A673 (cell line): Measurements from ENCODE around the gene ARF3. TPM values are rescaled to one million over a fixed set of nuclear protein-coding genes. Genes with fewer than 3 reads are reported as not detected.

Source experiments
- BruUV-seq: library from RNA; stranded (reverse); fragments of 400-500 nt; replicated peaks from 2 replicates; lab custom pipeline; 2021; lab: Mats Ljungman, UMichigan
- CTCF ChIA-PET: fragments of 300-600 bp; sonication (Branson Sonifier 250); formaldehyde crosslinking; loops from one replicate; lab custom pipeline; 2022; ENCODE audit warnings: antibody characterized with exemption; lab: Charles Lee
- POLR2A ChIA-PET: fragments of 300-600 bp; sonication (Branson Sonifier 250); formaldehyde crosslinking; loops from one replicate; lab custom pipeline; 2022; ENCODE audit warnings: antibody characterized with exemption; ENCODE audit not compliant: low non-redundant PET; lab: Charles Lee
- DNase-seq: peaks from one replicate; pipeline ENCODE4 v3.0.0-alpha.2; 2015; ENCODE audit warnings: low spot score
- H3K27ac ChIP-seq: fragments of 200-600 bp; sonication (generic); 2 replicates; pipeline ENCODE4 v1.5.1; 2016; ENCODE audit warnings: mixed run types, low read depth, mild to moderate bottlenecking, mixed read lengths, antibody characterized with exemption, low read length; ENCODE audit not compliant: poor library complexity, severe bottlenecking
- H3K27me3 ChIP-seq: fragments of 200-600 bp; sonication (generic); replicated peaks from 2 replicates; pipeline ENCODE4 v1.6.1; 2017; ENCODE audit warnings: mixed run types, low read depth, mild to moderate bottlenecking, mixed read lengths, antibody characterized with exemption, low read length; ENCODE audit not compliant: insufficient read depth, poor library complexity
- H3K36me3 ChIP-seq: fragments of 200-600 bp; sonication (generic); 2 replicates; pipeline ENCODE4 v1.6.1; 2016; ENCODE audit warnings: mixed run types, mild to moderate bottlenecking, mixed read lengths, antibody characterized with exemption, low read length; ENCODE audit not compliant: insufficient read depth, poor library complexity, severe bottlenecking
- H3K4me1 ChIP-seq: fragments of 200-600 bp; sonication (generic); 2 replicates; pipeline ENCODE4 v1.6.1; 2017; ENCODE audit warnings: mixed run types, mild to moderate bottlenecking, mixed read lengths, antibody characterized with exemption, low read length; ENCODE audit not compliant: insufficient read depth, poor library complexity, severe bottlenecking
- H3K4me3 ChIP-seq: fragments of 200-600 bp; sonication (generic); 2 replicates; pipeline ENCODE4 v1.5.1; 2016; ENCODE audit warnings: low read depth, mixed run types, mild to moderate bottlenecking, mixed read lengths, low read length; ENCODE audit not compliant: poor library complexity, severe bottlenecking
- H3K9me3 ChIP-seq: fragments of 200-600 bp; sonication (generic); 2 replicates; pipeline ENCODE4 v1.6.1; 2016; ENCODE audit warnings: mixed run types, low read depth, mild to moderate bottlenecking, mixed read lengths, antibody characterized with exemption, low read length; ENCODE audit not compliant: poor library complexity, severe bottlenecking
- EZH2 ChIP-seq: fragments of 200-600 bp; sonication (generic); IDR thresholded peaks from 2 replicates; pipeline ENCODE4 v1.6.1; 2017; ENCODE audit warnings: borderline replicate concordance, low read depth, mild to moderate bottlenecking, mixed read lengths, antibody characterized with exemption, low read length; ENCODE audit not compliant: poor library complexity, severe bottlenecking
- intact Hi-C: fragments of 100-400 bp; cut with micrococcal nuclease; formaldehyde crosslinking; loops from one replicate; pipeline ENCODE4 v1.10.0; 2022; ENCODE audit not compliant: unreplicated experiment
- total RNA-seq: library from RNA; stranded (reverse); gene quantifications from 2 replicates; pipeline ENCODE4 v1.2.3, GENCODE V29; 2021
- TF ChIP-seq, protein P1 (sequence below): fragments of 300-800, 200-600 bp; sonication (generic); conservative IDR thresholded peaks from 2 replicates; pipeline ENCODE4 v1.5.1; 2017; ENCODE audit warnings: low read depth, mild to moderate bottlenecking, antibody characterized with exemption, low read length, moderate library complexity, mixed read lengths

The ARF3 gene
- total RNA-seq, 1 experiment from 2014 or later = 183 TPM

DNA sequence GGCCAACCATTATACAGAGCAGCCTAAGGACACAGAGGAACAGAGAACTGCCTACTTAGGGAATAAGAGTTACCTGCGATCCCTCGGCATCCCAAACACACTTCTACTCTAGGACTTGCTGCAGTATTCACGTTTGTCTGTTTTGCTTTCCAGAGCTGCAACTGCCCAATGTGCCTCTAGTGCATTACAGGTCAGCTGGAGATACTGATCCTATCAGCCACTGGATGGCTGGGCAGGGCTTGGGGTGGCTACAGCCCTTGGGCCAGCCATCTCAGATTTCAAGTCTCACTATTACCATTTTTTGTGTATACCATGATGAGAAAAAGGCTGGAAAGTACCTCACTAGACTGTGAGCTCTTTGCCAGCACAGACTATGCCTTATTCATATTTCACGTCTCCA is 4.6 kb downstream of the ARF3 start:
- BruUV-seq = no TSS peak
- Histone ChIP-seq H3K27ac (no peak overlapping the region), H3K4me3 (no peak overlapping the region), H3K36me3 (peaks cover 6% of the 10 kb centered on the region), H3K4me1 (peaks cover 12% of the 10 kb centered on the region), H3K27me3 (no peaks in the 10 kb centered on the region), H3K9me3 (no peaks in the 10 kb centered on the region)
- POLR2A ChIA-PET = no interaction called here
- CTCF ChIA-PET = interaction anchor here (0.7 kb wide), 1 partner anchor 763 kb away, joined by 3 read pairs; no protein-coding TSS in a partner anchor
- no peak for TF ChIP-seq EZH2
- TF ChIP-seq, protein P1, sequence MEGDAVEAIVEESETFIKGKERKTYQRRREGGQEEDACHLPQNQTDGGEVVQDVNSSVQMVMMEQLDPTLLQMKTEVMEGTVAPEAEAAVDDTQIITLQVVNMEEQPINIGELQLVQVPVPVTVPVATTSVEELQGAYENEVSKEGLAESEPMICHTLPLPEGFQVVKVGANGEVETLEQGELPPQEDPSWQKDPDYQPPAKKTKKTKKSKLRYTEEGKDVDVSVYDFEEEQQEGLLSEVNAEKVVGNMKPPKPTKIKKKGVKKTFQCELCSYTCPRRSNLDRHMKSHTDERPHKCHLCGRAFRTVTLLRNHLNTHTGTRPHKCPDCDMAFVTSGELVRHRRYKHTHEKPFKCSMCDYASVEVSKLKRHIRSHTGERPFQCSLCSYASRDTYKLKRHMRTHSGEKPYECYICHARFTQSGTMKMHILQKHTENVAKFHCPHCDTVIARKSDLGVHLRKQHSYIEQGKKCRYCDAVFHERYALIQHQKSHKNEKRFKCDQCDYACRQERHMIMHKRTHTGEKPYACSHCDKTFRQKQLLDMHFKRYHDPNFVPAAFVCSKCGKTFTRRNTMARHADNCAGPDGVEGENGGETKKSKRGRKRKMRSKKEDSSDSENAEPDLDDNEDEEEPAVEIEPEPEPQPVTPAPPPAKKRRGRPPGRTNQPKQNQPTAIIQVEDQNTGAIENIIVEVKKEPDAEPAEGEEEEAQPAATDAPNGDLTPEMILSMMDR = no peak
- no peak for DNase-seq
- intact Hi-C loops = no loop called here

DNA sequence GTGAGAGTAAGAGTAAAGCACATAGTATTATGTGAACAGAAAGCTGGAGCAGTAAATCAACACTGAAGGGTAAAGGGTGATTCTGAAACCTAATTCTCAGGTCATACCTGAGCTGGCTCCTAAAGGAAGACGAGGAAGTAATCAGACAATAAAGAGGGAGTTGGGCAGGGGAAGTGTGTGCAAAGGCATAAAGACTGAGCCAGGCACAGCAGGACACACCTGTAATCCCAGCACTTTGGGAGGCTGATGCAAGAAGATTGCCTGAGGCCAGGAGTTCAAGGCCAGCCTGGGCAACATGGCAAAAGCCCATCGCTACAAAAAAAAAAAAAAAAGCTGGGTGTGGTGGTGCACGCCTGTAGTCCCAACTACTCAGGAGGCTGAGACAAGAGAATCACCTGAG is 9.6 kb downstream of the ARF3 start:
- Histone ChIP-seq H3K36me3 (no peaks in the 10 kb centered on the region), H3K9me3 (no peaks in the 10 kb centered on the region), H3K27ac (no peak overlapping the region), H3K27me3 (no peaks in the 10 kb centered on the region), H3K4me1 (no peaks in the 10 kb centered on the region), H3K4me3 (no peak overlapping the region)
- intact Hi-C loops = no loop called here
- BruUV-seq = no TSS peak
- TF ChIP-seq EZH2 = no peak
- TF ChIP-seq, protein P1 = no peak
- ChIA-PET POLR2A (interaction anchor here (0.5 kb wide), 1 partner anchor 57 kb away, joined by 10 read pairs; no protein-coding TSS in a partner anchor), CTCF (interaction anchor here (0.5 kb wide), 1 partner anchor 14 kb away, joined by 6 read pairs; no protein-coding TSS in a partner anchor)
- DNase-seq = no peak

DNA sequence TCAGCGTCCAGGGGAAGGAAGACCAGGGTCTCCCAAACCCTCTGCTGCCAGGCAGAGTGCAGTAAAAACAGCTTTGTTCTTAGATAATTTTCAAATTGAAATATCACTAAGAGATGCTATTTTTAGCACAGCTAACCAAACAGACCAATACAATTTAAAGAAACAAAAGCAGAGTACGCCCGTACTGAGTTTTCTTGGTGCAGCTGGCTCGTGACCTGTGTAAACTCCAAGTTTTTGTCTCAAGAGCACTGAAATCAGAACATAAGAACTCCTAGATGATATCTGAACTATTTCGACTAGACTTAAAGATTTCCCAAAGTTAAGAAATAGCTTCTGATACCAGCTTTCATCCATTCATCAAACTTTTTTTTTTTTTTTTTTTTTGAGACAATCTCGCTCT is 10.3 kb downstream of the ARF3 start:
- H3K36me3 ChIP-seq = no peaks in the 10 kb centered on the region
- TF ChIP-seq EZH2 = no peak
- no peaks in the 10 kb centered on the region for H3K27me3 ChIP-seq
- intact Hi-C loops = no loop called here
- H3K9me3 ChIP-seq = no peaks in the 10 kb centered on the region
- H3K4me1 ChIP-seq = no peaks in the 10 kb centered on the region
- ChIA-PET POLR2A (no interaction called here), CTCF (interaction anchor here (0.5 kb wide), 1 partner anchor 15 kb away, joined by 6 read pairs; no protein-coding TSS in a partner anchor)
- no peak overlapping the region for H3K4me3 ChIP-seq
- BruUV-seq = no TSS peak
- no peak overlapping the region for H3K27ac ChIP-seq
- no peak for DNase-seq

DNA sequence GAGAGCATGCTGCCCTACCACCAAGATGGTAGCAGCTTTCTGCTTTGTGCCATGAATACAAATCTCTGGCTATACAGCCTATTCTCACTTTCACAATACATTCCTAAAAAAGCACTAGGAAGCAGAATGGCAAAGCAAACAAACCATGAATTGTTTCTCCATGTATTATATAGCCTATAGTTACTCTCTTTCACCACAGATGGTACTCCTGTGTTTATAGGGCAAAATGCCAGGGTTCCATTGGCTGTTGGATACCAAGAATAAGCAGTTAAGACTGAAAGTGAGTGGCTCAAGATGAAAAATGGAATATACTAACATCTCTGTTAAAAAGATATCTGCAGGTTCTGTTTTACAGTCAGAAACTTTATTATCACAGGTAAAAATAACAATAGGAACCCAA is 11.1 kb downstream of the ARF3 start:
- Histone ChIP-seq H3K9me3 (no peaks in the 10 kb centered on the region), H3K4me3 (no peak overlapping the region), H3K36me3 (peaks cover 4% of the 10 kb centered on the region), H3K27me3 (no peaks in the 10 kb centered on the region), H3K27ac (no peak overlapping the region), H3K4me1 (no peaks in the 10 kb centered on the region)
- BruUV-seq = no TSS peak
- TF ChIP-seq, protein P1 = no peak
- TF ChIP-seq EZH2 = no peak
- intact Hi-C loops = no loop called here
- ChIA-PET CTCF (no interaction called here), POLR2A (no interaction called here)
- no peak for DNase-seq
